GM15510 (cell line): ENCODE measurements around the gene DSCAM.

Experiments used
- POLR2A ChIP-seq: IDR thresholded peaks from 3 replicates; pipeline ENCODE4 v1.6.1; 2011; ENCODE audit warnings: borderline replicate concordance; ENCODE audit not compliant: insufficient read length; ENCODE audit errors: extremely low read depth

Gene DSCAM

DNA sequence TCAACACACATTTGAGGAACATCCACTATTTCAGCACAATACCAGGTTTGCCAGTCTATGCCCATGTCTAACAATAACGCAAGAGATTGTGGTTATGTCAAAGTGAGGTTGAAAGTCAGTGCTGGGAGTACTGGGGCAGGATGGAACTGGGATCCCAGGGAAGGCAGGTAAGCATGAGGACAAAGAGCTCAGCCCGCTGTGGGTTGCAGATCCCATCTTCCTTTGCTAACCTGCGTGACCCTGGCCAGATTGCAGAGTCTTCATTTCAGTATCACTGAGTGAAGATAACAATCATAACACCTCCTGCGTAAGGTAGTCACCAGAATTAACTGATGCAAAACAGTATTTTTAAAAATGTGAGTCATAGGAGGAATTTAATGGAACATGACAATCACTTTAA is 729.7 kb downstream of the DSCAM start:
- no peak for TF ChIP-seq POLR2A

DNA sequence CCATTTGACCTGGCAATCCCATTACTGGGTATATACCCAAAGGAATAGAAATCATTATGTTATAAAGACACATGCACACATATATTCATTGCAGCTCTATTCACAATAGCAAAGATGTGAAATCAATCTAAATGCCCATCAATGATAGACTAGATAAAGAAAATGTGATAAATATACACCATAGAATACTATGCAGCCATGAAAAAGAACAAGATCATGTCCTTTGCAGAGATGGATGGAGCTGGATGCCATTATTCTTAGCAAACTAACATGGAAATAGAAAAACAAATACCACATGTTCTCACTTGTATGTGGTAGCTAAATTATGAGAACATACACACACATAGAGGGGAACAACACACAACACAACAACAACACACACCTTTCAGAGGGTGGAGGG is 731.2 kb downstream of the DSCAM start:
- no peak for TF ChIP-seq POLR2A

DNA sequence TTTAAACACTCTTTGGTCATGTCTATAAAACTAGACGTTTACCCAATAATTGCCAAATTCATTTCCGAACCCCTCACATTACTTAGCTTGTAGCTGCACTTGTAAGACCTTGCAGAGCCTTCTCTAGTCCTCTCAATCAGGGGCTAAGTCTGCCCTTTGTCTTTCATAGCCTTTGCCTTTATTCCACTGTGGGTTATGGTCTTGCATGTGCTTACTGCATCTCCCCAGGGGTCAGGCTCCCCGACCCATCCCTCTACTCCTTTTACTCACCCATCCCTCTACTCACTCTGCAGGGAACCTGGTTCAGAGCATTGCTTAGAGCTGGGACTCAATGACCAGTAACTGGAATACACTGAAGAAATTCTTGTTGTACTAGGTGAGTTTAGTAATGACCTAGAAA is 744.3 kb downstream of the DSCAM start:
- TF ChIP-seq POLR2A = no peak

DNA sequence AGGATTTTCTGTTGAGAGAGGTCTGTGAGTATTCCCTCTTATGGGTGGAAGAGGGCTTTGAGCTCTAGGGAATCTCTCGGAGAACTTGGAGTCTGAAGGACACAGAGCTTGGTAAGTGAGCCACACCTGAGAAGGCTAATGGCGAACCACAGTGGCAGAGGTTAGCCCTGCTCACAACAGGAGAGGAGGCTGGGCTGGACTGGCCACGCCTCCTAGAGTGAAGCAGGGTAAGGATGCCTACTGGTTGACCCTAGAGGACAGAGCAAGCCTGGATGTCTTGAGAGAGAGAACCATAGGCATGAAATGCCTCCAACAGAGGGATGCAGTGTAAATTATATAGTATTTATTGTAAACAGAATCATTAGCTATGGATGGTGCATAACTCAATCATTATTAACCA is 747.1 kb downstream of the DSCAM start:
- TF ChIP-seq POLR2A = no peak

DNA sequence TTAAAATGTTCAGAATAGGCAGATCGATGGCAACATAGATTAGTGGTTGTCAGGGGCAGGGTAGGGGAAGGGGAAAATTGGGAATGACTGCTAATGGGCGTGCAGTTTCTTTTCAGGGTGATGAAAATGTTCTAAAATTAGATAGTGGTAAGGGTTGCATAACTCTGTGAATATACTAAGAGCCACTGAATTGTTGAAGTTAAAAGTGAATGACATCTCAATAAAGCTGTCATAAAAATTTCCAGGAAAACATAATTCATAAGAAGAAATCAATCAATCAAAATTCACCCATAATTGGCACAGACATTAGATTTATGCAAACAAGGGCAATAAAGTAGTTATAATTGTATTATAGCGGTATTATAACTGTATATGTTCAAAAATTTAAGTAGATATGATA is 751.5 kb downstream of the DSCAM start:
- TF ChIP-seq POLR2A = no peak

DNA sequence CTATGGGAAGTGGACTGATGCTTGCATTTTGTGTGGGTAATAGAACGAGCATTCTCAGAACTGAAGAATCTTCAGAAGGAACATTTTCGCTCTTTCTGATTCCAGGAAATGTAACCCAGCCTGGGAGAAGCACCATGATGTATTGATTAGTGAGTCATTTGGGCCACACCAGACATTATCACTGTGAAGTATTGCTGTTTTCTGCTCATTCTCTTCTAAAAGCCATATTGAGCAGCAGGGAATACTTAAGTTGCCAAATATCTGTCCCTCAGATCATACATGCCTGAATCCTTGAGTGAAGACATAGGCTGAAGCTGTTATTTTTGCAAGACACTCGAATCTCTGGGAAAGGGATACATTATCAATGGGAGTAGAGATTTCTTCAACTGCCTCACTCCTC is 766.6 kb downstream of the DSCAM start:
- TF ChIP-seq POLR2A = no peak

DNA sequence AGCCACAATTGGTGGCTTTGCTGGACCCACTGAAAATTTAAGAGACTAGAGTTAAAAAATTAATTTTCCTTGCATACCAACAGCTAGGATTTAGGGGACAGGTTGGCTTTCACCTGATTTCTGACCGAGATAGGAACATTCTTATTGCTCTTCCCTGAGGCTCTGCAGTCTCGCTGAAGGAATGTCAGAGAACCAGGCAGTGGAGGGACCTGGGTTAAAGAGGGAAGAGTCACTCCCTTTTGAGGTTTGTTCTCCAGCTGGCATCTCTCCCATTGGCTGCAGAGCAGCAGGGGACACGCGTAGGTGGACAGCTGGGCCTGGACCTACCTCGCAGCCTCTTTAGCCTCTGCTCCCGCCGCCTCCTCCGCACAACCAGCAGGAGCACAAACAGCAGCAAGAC is 772.2 kb downstream of the DSCAM start:
- TF ChIP-seq POLR2A = no peak

DNA sequence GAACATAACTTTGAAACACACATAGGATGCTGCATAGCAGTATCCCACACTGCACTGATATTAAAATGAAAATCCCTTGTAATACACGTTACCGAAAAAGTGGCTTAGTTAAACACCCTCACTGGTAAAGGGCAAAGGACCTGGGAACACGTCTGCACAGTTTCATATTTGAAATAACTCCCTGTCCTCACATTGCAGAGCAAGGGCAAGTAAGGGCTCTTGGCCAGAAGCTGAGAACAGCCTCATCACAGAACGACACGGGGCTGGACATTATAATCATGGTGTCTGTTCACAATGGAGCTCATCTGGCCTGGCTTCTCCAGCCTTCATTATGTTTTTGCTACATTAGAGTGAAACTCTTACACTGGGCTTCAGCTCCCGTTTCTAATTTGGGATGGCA is 772.8 kb downstream of the DSCAM start:
- no peak for TF ChIP-seq POLR2A

DNA sequence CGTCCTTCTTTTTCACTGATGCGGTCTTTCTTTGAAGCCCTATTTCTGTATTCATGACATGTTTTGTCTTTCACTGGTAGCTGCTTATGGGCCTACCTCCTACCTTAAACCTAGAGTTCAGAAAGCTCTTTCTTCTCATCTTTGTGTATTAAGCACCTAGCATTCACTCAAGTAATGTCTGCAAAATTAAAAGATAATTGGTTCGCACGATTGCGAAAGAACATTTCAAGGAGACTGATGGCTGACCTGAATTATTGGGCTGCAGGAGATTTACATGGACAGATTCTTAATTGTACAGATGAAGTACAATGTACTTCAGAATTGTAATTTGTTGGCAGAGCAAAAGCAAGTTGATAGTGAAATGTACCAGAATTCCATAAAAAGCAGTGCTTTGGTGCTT is 773.3 kb downstream of the DSCAM start:
- TF ChIP-seq POLR2A = no peak

DNA sequence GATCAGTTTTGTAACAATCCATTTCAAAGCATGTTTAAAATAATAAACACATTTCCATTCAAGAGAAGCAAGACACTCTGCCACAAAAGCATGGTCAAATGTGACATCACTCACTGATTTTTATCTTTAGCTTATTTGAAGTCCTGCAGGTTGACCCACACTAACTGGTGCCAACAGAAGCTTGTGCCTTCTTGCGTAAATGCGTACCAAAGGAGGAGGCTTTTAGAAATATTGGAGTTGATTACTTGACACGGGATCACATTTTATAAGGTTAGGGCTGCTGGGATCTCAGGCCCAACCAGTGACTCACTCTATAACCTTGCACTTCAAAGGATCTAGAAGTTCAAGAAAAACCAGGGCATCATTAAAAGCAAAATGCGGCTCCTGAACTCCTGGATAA is 776.1 kb downstream of the DSCAM start:
- no peak for TF ChIP-seq POLR2A

DNA sequence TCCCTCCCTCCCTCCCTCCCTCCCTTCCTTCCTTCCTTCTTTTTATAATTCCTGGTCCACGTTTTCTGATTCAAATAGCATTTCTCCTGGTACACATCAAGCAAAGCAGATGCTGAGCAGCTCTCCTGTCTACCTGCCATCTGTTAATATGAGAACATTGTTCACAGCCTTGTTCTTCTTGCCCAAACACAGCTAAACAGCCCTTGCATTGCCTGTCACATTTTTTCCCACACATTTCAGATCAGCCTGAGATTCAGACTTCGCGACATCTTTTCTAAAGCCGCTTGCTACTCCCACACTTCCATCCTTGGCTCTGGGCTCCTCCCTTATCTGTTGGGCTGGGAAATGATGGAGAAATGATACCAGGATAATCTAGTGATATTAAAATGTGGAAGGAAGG is 779.2 kb downstream of the DSCAM start:
- no peak for TF ChIP-seq POLR2A

DNA sequence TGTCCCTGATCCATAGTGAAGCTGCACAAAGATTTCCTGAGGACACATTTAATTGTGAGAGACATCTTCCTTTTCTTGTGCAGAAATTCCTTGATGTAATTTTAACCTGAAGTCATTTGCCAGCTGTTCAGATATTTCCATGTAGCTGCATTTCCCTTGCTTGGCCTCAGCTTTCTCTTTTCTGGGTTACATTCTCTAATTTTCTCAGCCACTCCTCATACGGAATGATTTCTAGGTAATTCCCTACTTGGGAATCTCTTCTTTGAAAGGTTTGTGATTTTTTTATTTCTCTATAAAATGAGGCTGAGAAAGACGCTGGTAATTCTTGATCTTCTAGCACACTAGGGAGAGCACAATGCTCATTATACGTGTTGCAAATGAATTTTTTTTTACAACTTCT is 780.7 kb downstream of the DSCAM start:
- TF ChIP-seq POLR2A = no peak

DNA sequence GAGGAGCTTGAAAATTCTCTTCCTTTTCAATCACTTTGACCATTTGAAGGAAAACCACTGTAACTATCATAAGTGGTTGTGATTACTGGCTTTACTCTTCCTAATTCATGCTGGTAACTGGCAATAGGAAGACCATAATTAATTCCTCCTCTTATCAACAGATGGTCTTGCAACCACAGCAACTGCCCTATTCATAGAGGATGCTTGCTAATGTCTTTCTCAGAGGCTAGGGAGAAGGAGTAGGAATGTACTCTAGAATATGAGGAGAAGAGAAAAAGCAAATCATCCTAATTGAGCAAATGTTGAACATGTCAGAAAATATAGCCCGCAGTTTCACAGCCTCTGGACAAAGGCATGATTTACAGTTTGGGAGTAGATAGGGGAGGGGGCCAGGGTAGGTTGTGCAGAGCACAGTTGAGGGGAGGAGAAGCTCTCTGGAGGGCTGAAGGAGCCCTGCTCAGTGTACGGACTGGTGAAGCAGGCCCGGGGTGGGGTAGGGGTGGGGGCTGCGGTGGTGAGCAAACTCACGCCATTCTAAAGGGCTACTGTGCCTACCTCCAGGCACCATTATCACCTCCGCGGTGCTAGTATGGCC is 786.8 kb downstream of the DSCAM start:
- TF ChIP-seq POLR2A = no peak

DNA sequence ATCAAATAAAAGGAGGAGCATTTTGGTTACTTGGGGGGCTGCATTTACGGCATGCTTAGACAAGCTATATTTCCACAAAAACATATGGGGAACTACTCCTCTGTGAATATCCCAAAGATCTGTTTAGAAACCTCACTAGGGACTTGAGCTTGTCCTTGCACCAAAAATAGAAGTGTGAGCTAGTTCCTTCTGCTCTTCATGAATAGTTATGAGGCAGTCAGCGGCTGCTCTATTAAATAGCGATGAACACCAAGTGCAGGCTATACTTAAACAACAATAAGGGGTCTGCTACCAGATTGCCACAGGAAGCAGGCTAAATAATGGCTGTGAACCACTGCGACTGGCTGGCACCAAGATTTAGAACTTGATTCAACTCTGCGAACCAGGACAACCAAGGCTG is 789.6 kb downstream of the DSCAM start:
- no peak for TF ChIP-seq POLR2A

DNA sequence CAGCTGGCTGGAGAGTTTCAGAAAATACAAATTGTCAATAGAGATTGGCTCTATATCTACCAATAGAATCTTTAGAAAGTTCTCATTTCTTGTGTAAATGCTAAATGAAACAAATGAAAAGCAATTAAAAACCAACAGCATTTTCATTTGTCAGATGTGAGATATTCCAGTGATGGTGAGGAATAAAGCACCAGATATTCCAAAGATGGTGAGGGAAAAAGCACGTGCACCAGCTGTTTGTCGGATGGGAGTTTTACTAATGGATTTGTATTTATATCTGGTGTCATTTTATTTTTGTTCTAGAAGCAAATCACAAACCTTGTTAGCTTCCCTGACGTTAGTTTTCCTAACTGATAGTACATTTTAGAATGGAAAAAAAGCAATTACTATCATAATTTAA is 790.9 kb downstream of the DSCAM start:
- TF ChIP-seq POLR2A = no peak

DNA sequence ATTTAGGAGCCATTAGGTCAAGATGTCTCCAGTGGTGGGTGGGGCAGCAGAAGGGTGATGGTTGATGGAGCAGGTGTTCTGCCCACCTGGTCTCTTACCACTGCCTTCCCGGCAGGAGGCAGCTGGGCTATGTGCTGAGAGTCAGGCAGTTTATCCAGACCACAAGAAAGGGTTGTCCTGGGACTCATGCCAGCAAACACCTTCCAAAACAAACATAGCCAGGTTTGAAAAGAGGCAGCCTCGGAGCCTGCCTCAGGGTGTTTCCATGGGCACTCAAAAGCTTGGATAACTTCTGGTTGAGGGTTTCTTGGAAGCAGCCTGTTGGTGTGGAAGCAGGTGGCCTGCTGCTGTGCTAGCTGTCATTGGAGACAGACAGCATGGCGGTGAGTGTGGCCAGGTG is 792.6 kb downstream of the DSCAM start:
- TF ChIP-seq POLR2A = no peak

DNA sequence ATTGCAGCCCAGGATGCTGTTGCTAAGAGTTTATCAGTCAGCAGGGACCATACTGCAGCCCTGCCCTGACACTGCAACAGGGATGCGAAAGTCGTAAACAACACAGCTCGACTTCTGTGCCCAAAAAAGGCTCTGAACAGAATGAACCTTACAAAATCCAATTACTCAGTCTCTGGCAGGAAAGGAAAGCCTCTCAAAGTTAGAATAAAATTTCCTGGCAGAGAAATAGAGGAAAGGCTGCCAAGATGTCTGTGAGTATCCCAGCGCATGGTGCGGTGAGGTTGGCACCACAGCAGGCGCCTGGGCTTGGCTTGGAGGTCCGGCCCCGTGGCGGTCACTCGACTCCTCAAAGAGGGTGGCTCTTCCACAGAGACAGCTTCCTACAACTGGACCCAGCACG is 794.0 kb downstream of the DSCAM start:
- no peak for TF ChIP-seq POLR2A

DNA sequence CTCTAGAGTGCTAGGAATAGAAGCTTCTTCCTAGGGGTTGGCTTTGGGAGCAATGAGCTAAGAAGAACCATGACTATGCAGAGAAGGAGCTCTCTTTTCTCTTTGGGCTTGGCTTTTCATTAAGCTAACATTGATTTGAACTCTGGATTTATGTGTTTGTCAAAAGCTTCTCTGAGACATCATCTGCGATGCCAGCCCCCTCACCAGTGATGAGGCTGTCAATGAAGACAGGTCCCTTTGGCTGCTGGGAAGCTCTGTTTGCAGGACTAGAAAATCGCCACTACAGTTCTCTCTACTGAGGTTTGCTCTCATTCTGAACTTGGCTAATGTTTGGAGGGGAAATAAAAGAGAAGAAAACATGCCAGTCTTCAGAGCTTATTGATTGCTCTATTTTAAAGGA is 794.7 kb downstream of the DSCAM start:
- TF ChIP-seq POLR2A = no peak

DNA sequence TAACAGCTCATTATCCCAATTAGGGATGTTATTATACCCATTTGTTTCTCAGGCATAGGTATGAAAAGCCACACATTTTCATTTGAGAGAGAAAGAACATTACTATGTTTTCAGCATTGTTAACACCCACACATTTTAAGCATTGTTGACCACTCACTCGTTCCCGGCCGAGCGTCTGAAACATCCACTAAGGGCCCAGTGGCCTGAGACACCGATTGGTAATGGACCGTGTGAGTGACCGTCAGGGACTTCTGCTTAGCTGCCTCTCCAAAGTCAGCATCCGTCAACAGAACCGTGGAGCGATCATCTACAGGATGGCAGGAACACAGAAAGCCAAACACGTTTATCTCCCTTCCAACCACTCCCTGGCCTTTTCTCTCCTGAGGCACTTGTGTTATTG is 795.2 kb downstream of the DSCAM start:
- TF ChIP-seq POLR2A = no peak

DNA sequence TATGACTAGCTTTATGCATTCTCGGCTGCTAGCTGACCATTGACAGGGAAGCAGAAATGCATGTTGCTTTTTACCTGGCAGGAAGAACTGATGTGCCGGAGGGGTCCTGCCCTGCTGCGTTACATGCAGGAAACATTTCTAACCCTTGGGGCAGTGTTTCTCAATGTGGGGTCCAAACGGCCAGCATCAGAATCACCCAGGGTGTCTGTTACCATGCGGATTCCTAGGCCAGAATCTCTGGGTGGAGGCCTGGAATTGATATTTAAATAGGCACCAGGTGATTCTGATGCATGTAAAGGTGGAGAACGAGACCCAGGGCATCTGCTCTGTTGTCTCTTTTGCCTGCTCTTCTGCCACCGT is 797.0 kb downstream of the DSCAM start:
- no peak for TF ChIP-seq POLR2A
